Hepatocyte (in vitro differentiated cells): Measurements from ENCODE around the gene PSMA1. TPM values are rescaled to one million over a fixed set of nuclear protein-coding genes. Genes with fewer than 3 reads are reported as not detected.

Experiments
- DNase-seq: peaks from one replicate; pipeline ENCODE4 v3.0.0-alpha.2; 2016; ENCODE audit warnings: low spot score
- H2AFZ ChIP-seq: fragments of 200-600 bp; sonication (generic); 2 replicates; pipeline ENCODE4 v1.6.0; 2016; ENCODE audit warnings: antibody characterized with exemption, mild to moderate bottlenecking
- H3K27ac ChIP-seq: fragments of 200-600 bp; sonication (generic); 2 replicates; pipeline ENCODE4 v1.5.1; 2016; ENCODE audit warnings: mild to moderate bottlenecking
- H3K27me3 ChIP-seq: fragments of 200-600 bp; sonication (generic); 2 replicates; pipeline ENCODE4 v1.6.1; 2016
- H3K36me3 ChIP-seq: fragments of 200-600 bp; sonication (generic); replicated peaks from 2 replicates; pipeline ENCODE4 v1.5.1; 2016; ENCODE audit warnings: low read depth; ENCODE audit not compliant: insufficient read depth
- H3K4me1 ChIP-seq: fragments of 200-600 bp; sonication (generic); 2 replicates; pipeline ENCODE4 v1.5.1; 2016; ENCODE audit warnings: mild to moderate bottlenecking, moderate library complexity; ENCODE audit not compliant: insufficient read depth
- H3K4me2 ChIP-seq: fragments of 200-600 bp; sonication (generic); 2 replicates; pipeline ENCODE4 v1.6.0; 2016
- H3K4me3 ChIP-seq: fragments of 200-600 bp; sonication (generic); 2 replicates; pipeline ENCODE4 v1.5.1; 2016; ENCODE audit warnings: mild to moderate bottlenecking
- H3K79me2 ChIP-seq: fragments of 200-600 bp; sonication (generic); 2 replicates; pipeline ENCODE4 v1.6.0; 2017; ENCODE audit warnings: mild to moderate bottlenecking
- H3K9me2 ChIP-seq: fragments of 200-600 bp; sonication (generic); replicated peaks from 2 replicates; pipeline ENCODE4 v1.6.0; 2017; ENCODE audit warnings: mild to moderate bottlenecking; ENCODE audit not compliant: insufficient read depth
- H3K9me3 ChIP-seq: fragments of 200-600 bp; sonication (generic); 2 replicates; pipeline ENCODE4 v1.5.1; 2016; ENCODE audit warnings: low read depth, mild to moderate bottlenecking
- H4K20me1 ChIP-seq: fragments of 200-600 bp; sonication (generic); 2 replicates; pipeline ENCODE4 v1.6.0; 2016; ENCODE audit warnings: mild to moderate bottlenecking; ENCODE audit not compliant: insufficient read depth, poor library complexity, severe bottlenecking
- EZH2 ChIP-seq: fragments of 200-600 bp; sonication (generic); IDR thresholded peaks from 2 replicates; pipeline ENCODE4 v1.6.1; 2016; ENCODE audit warnings: antibody characterized with exemption, mild to moderate bottlenecking, borderline replicate concordance
- EZH2phosphoT487 ChIP-seq: fragments of 200-600 bp; sonication (generic); IDR thresholded peaks from one replicate; pipeline ENCODE4 v1.6.1; 2018; ENCODE audit warnings: antibody characterized with exemption, mild to moderate bottlenecking, low read depth, moderate library complexity; ENCODE audit not compliant: unreplicated experiment, severe bottlenecking
- WGBS: methylation state at CpG from one replicate; pipeline ENCODE4 v1.1.6; 2016; ENCODE audit warnings: low lambda C conversion rate; ENCODE audit errors: missing lambda C conversion rate; 5-methylcytosine and 5-hydroxymethylcytosine counted together
- polyA plus RNA-seq: library from polyadenylated mRNA; unstranded; fragments of >200 nt; fragmentation: Nextera tagmentation; extraction: Ambion mirVana; gene quantifications from 2 replicates; pipeline ENCODE4 v1.2.1, GENCODE V29; 2016
- total RNA-seq: library from RNA; depleted of rRNA; stranded (reverse); fragments of >200 nt; gene quantifications from 2 replicates; pipeline ENCODE4 v1.2.3, GENCODE V29; 2014
- TF ChIP-seq, protein P1 (sequence below): fragments of 200-600 bp; sonication (generic); IDR thresholded peaks from 2 replicates; pipeline ENCODE4 v1.5.1; 2016; ENCODE audit warnings: antibody characterized with exemption, mild to moderate bottlenecking; ENCODE audit not compliant: poor library complexity

Gene PSMA1
- total and polyA plus RNA-seq, 2 experiments from 2014 or later: 178 to 214 TPM

DNA sequence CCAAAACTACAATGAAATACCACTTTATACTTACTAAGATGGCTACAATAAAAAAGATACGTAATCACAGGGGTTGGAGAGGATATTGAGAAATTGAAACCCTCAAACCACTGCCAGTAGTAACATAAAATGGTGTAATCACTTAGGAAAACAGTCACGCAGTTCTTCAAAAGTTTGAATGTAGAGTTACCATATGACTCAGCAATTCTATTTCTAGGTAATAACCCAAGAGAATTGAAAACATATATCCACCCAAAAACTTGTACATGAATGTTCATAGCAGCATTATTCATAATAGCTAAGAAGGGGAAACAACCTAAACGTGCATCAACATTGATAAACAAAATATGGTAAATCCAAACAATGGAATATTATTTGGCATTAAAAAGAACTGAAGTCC, 24.4 kb upstream of the PSMA1 start:
- H3K27me3 ChIP-seq: no peaks in the 10 kb centered on the region
- H3K4me1 ChIP-seq: peaks cover 7% of the 10 kb centered on the region
- TF ChIP-seq EZH2 (no peak), EZH2phosphoT487 (no peak)
- TF ChIP-seq, protein P1, sequence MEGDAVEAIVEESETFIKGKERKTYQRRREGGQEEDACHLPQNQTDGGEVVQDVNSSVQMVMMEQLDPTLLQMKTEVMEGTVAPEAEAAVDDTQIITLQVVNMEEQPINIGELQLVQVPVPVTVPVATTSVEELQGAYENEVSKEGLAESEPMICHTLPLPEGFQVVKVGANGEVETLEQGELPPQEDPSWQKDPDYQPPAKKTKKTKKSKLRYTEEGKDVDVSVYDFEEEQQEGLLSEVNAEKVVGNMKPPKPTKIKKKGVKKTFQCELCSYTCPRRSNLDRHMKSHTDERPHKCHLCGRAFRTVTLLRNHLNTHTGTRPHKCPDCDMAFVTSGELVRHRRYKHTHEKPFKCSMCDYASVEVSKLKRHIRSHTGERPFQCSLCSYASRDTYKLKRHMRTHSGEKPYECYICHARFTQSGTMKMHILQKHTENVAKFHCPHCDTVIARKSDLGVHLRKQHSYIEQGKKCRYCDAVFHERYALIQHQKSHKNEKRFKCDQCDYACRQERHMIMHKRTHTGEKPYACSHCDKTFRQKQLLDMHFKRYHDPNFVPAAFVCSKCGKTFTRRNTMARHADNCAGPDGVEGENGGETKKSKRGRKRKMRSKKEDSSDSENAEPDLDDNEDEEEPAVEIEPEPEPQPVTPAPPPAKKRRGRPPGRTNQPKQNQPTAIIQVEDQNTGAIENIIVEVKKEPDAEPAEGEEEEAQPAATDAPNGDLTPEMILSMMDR: no peak
- DNase-seq: no peak
- no peak overlapping the region for H3K4me2 ChIP-seq
- H3K9me3 ChIP-seq: no peaks in the 10 kb centered on the region
- H3K9me2 ChIP-seq: no peaks in the 10 kb centered on the region
- no peak overlapping the region for H2AFZ ChIP-seq
- H3K4me3 ChIP-seq: no peak overlapping the region
- peak overlapping the region; percentile 18 for H3K27ac ChIP-seq
- H3K79me2 ChIP-seq: no peaks in the 10 kb centered on the region
- no peaks in the 10 kb centered on the region for H3K36me3 ChIP-seq
- H4K20me1 ChIP-seq: no peaks in the 10 kb centered on the region
- 80% methylated on average over 3 of the region's 3 CpGs for WGBS

DNA sequence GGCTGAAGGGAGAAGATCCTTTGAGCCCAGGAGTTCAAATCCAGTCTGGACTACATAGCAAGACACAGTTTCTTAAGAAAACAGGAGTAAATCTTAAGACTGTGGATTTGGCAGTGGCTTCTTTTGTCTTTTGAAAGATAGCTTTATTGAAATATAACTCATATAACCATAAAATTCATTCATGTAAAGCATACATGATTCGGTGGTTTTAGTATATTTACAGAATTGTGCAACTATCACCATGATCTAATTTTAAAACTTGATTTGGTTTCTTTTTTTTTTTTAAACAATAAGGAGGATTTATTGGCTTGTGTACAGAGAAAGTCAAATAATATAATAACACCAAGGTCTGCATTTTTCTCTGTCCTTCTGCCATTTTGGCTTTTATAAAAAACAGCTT, 23.1 kb upstream of the PSMA1 start:
- H3K27me3 ChIP-seq: no peaks in the 10 kb centered on the region
- no peaks in the 10 kb centered on the region for H3K9me3 ChIP-seq
- H3K27ac ChIP-seq: no peak overlapping the region
- H3K4me1 ChIP-seq: peaks cover 7% of the 10 kb centered on the region
- no peak overlapping the region for H2AFZ ChIP-seq
- TF ChIP-seq EZH2: no peak
- no peak for TF ChIP-seq EZH2phosphoT487
- TF ChIP-seq, protein P1: no peak
- no peaks in the 10 kb centered on the region for H3K79me2 ChIP-seq
- H4K20me1 ChIP-seq: no peaks in the 10 kb centered on the region
- H3K36me3 ChIP-seq: no peaks in the 10 kb centered on the region
- H3K4me2 ChIP-seq: no peak overlapping the region
- no peak for DNase-seq
- H3K9me2 ChIP-seq: no peaks in the 10 kb centered on the region
- WGBS: 75% methylated on average over 1 of the region's 1 CpG
- H3K4me3 ChIP-seq: no peak overlapping the region

DNA sequence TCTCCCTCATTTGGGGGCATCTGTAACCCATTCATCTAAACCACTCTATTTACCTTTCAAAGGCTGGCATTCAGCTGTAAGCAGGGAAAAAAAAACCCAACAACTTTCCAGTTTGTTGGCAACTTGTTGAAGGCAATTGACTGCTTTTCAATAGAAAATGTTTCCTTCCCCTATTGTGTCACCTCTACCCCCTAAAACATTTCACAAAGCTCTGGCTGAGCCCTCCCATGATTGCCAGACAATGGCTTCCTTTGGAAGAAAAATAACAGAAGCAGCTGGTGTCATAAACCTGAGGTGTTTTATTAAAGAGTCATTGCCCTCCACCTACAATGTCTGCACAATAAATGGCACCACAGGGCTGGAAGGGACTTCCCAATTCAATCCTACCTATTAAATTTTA, 22.1 kb upstream of the PSMA1 start:
- no peak for TF ChIP-seq EZH2
- TF ChIP-seq, protein P1: no peak
- no peak for TF ChIP-seq EZH2phosphoT487
- Histone ChIP-seq H3K4me2 (no peak overlapping the region), H3K9me2 (no peaks in the 10 kb centered on the region), H3K36me3 (no peaks in the 10 kb centered on the region), H3K27ac (no peak overlapping the region), H3K79me2 (no peaks in the 10 kb centered on the region), H3K4me3 (no peak overlapping the region), H3K9me3 (no peaks in the 10 kb centered on the region), H4K20me1 (no peaks in the 10 kb centered on the region), H2AFZ (no peak overlapping the region), H3K27me3 (no peaks in the 10 kb centered on the region), H3K4me1 (peaks cover 7% of the 10 kb centered on the region)
- no peak for DNase-seq
